Muscle of back (tissue), 13 donors: Measurements from ENCODE around the gene GABRG3. TPM values are rescaled to one million over a fixed set of nuclear protein-coding genes. Genes with fewer than 3 reads are reported as not detected.

Source experiments
- DNase-seq, 3 donors: peaks; one replicate each; pipeline versions ENCODE4 v3.0.0 to v3.0.0-alpha.2; 2013
- long read RNA-seq, 9 donors: transcript quantifications; one replicate each; lab custom pipeline, GENCODE V29; 2026
- polyA plus RNA-seq, 10 donors: library from polyadenylated mRNA; unstranded; fragments of 120-200 nt; gene quantifications; one replicate each; pipeline ENCODE4 v1.2.1, GENCODE V29; 2013; ENCODE audit not compliant: insufficient read length in 10 of 10

Gene GABRG3
- polyA plus RNA-seq: under 1 TPM; 0.09 to 0.56 (median 0.37) TPM
- long read RNA-seq, donor 1, partial matches to known transcripts: 0 of 1 reads
- long read RNA-seq, donor 1, other reads (novel, unspliced or antisense): 0 of 1 reads
- long read RNA-seq, donor 2: 0 reads
- long read RNA-seq, donor 3: 0 reads
- long read RNA-seq, donor 4: 0 reads
- long read RNA-seq, donor 5: 0 reads
- long read RNA-seq, donor 6: 0 reads
- long read RNA-seq, donor 7: 0 reads
- long read RNA-seq, donor 8: 0 reads
- long read RNA-seq, donor 9: 0 reads

GRCh38 chr15:26970712-26971210 is at the start of gene GABRG3:
Gene GABRG3, plus strand, starts transcription at chr15:26971181.
- DNase-seq: peak in 2 of 3 donors; percentile 17 to 30

- DNase-seq: no peak
Measured at GRCh38 chr15:26921433-26921832, 49.5 kb upstream of the GABRG3 start.

DNA sequence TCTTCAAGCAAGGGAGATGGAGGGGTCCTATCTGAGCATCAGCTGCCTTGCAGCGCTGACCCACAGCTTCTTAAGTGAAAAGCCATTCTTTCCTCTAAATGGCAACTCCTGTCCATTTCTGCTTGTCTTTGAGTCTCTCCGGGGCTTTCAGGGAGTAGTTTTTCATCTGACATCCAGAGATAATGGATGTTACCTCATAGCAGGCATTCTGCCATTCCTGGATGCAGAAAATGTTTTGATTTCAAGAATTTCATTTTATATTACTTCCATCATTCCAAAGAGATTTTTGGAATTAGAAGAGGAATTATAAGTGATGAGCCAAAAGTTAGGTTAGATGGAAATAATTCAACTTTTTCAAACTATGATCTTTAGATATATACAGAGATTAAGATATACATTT is 44.9 kb upstream of the GABRG3 start:
- DNase-seq: peak in 2 of 3 donors; percentile 49 to 70

GRCh38 chr15:26928051-26928450 is 42.9 kb upstream of the GABRG3 start:
- peak in 2 of 3 donors; percentile 17 to 26 for DNase-seq

DNA sequence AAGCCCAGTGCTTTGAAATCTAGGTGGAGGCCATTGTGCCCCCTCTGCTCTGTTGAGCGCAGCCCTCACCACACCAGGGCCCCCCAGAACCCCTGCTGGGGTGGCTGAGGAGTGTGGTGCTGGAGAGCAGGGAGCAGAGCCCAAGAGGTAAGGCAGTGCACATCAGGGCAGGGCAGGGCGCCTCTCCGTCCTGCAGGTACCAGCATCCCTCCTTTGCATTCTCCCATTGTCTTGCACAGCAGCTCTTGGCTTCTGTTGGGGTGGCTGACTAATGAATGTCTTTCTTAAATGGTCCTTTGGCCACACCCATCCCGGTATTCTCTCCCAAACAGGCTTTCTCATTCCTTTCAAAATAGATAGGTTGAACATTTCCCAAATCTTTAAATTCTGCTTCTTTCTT is 41.4 kb upstream of the GABRG3 start:
- DNase-seq: no peak

GRCh38 chr15:26934848-26935247 is 36.1 kb upstream of the GABRG3 start:
- no peak for DNase-seq

DNA sequence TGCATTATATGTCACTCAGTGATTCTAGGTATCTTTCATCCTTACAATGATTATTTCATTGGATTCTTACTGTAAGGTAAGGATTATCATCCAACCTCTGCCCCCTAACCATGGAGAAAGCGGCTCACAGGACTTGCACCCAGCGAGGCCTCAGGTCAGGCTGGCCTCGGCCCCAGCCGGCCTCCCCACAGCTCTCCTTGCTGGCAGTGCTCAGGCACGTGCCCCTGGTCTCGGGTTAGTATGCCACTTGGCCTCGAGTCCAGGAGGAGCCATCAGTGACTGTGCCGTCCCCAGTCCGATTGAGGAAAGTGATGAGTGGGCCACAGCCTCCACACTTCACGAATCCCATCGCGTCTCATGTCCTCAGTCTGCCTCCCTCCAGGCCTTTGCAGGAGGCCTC is 35.7 kb upstream of the GABRG3 start:
- no peak for DNase-seq

DNA sequence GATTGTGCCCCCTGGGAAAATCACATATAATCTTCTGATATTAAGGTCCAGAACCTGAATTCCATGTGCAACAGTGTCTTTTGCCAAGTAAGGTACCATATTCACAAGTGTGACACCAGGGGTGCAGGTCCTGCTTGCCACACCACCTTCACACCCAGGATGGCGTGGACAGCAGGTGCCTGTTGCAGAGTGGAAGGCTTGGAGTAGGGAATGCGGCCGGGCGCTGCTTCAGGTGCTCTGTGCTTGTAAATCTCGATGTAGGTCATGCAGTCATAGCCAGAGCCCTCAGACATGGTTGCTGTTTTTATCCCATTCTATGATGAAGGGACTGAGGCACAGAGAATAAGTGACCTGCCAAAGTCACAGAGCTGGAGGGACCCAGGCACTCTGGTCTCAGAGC is 34.5 kb upstream of the GABRG3 start:
- DNase-seq: no peak

GRCh38 chr15:26937134-26937533 is 33.8 kb upstream of the GABRG3 start:
- no peak for DNase-seq

DNA sequence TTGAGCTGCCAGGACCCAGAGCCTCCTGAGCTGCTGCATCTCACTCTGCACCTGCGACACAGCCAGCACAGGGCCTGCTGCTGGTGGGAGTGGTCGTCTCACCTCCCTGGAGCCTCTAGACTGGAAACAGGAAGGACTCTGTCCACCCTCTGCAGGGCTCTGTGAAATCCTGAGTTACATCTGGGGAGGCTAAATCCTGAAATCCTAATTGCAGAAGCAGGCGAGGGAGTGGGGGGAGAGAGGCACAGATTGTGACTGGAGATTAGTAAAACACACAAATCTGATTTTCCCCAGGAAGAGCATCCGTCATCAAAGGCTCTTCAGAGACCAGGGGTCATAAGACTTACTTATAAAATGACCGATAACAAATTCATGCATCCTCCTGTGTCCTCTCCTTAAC is 31.6 kb upstream of the GABRG3 start:
- no peak for DNase-seq

DNA sequence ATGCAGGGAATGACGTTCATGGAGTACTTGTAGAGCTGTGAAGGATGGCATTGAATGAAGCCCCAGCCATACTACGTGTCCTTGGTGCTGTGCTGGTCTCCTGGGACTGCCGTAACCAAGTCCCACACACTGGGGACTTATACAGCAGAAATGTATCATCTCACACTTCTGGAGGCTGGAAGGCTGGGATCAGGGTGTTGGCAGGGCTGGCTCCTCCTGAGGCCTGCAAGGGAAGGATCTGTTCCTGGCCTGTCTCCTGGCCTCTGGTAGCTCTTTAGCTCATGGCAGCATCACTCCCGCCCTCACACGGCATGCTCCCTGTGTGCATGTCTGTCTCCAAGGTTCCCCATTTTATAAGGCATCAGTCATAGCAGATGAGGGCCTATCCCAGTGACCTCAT is 29.5 kb upstream of the GABRG3 start:
- no peak for DNase-seq

GRCh38 chr15:26943866-26944265 is 27.1 kb upstream of the GABRG3 start:
- DNase-seq: peak in 1 of 3 donors; percentile 45

- DNase-seq: no peak
Measured at GRCh38 chr15:26945046-26945445, 25.9 kb upstream of the GABRG3 start.

DNA sequence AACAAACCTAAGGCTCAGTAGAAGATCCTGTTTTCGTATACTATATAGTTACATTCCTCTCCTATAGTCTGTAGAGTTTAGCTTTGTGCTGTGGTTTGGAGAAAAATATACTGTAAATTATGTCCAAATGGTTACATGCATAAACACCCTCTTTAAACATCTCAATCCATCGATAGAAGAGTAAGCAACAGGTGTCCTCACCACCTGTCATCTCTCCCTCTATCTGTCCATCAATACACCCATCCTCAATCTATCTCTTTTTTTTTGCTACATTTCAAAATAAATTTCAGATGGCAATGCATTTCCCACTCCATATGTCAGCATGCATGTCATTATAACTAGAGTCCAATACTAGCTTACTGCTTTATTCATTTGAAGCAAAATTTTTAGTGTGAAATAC is 21.0 kb upstream of the GABRG3 start:
- no peak for DNase-seq

GRCh38 chr15:26954403-26954802 is 16.6 kb upstream of the GABRG3 start:
- no peak for DNase-seq

- DNase-seq: peak; percentile 39 to 79 (median 71)
Measured at GRCh38 chr15:26967719-26968269, 3.2 kb upstream of the GABRG3 start.

- DNase-seq: no peak
Measured at GRCh38 chr15:26968806-26969205, 2.2 kb upstream of the GABRG3 start.

DNA sequence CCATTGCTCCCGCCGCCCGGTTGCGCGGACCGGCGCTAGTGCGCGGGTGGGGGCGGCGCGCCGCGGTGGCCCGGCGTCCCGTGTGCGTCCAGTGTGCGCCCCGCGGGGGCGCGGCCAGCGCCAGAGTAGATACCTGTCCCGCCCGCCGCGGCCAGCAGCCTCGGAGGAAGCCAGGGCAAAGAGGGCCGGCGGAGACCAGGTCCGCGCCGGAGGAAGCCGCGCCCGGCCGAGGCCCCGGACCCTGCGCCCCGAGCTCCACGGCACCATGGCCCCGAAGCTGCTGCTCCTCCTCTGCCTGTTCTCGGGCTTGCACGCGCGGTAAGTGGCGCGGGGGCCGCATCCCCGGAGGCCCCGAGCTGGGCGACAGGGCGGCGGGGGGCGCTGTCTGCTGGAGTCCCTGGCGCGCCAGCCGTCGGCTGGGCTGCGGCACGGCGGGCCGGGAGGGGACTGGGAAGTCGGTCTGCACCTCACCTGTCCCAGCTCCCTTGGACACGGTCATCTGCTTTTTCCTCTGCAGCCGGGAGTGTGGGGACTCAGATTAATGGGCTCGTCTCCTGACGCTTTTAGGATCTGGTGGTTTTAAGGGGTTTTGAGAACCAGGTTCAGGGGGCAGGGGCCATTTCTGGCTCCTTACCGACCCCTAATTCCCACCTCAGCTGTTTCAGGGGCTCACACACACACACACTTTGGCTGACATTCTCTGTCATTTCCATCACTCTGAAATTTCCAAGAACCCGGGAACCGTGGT is 464 bp downstream of the GABRG3 start:
- peak in 1 of 3 donors; percentile 33 for DNase-seq

GRCh38 chr15:26972636-26973035 is 1.7 kb downstream of the GABRG3 start:
- no peak for DNase-seq

DNA sequence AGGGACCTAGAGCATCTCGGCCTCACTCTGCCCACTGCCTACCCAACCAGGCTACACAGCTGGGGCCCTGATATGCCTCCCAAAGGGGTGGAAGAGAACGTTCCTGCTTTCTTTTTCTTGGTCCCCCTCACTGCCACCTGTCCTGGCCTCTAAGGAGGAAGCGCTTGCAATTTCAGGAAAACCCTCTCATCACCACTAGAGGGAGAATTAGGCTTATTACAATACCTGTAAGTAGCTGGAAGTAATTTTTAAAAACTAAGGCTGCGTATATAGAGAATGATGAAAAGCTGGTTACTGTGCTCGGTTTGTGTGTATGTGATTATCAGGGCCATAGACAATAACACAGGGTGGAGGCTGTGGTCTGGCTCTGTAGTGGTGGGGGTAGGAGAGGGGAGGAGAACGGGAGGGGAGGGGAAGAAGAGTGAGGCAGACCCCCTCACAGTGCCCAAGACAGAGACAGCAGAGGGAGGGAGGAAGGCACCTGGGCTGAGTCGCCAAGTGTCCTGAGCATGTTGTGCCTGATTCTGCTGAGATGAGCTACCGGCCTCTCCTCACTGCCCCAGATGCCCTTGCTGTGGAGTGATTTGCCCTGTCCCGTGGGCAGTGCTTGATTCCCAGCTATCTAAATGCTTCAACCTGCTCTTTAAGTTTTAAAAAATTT is 3.3 kb downstream of the GABRG3 start:
- peak; percentile 7 to 51 (median 26) for DNase-seq

GRCh38 chr15:26981492-26981891 is 10.5 kb downstream of the GABRG3 start:
- no peak for DNase-seq

DNA sequence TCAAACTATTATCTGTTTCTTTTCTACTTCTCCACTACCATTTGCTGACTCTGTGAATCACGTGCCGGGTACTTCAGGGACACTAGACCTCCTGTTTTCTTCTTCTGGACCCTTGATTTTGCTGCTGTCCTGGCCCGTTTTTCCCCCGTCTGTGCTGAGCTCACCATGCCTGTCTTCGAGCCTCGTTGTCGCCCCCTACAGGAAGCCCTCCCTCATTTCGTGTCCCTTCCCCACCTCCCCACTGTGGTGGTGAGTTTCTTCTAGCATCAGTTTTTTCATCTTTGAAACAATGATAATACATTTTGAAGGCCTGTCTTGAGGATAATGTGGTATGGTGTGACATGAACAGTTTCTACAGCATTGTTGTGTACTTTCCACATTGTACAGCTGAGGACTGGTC is 12.8 kb downstream of the GABRG3 start:
- DNase-seq: no peak
